C4-2B (cell line): ENCODE data around the gene CCNJL.

Experiments used
- CTCF ChIP-seq: fragments of 450-650 bp; conservative IDR thresholded peaks from 2 replicates; pipeline ENCODE4 v1.5.1; 2017; ENCODE audit warnings: mild to moderate bottlenecking
- ZFX ChIP-seq: fragments of 450-650 bp; IDR thresholded peaks from 2 replicates; pipeline ENCODE4 v1.6.1; 2017

GRCh38 chr5:160263326-160263855, 49.0 kb downstream of the CCNJL start:
- TF ChIP-seq CTCF (no peak), ZFX (no peak)
